Bronchial epithelial cell (primary cell): ENCODE measurements around the gene ETS2. TPM values are rescaled to one million over a fixed set of nuclear protein-coding genes. Genes with fewer than 3 reads are reported as not detected.
"Not testable (repeated sequence)": the region's sequence is repeated elsewhere in the genome, so short reads cannot be mapped to it uniquely, and the experiment has no call there.

Source experiments
- DNase-seq: peaks from one replicate; pipeline ENCODE4 v3.0.0-alpha.2; 2010; ENCODE audit warnings: low read depth
- FAIRE-seq: peaks from 2 replicates; lab custom pipeline; 2011; peaks lifted over from hg19 to GRCh38; lab: Jason Lieb, UNC
- H3K27me3 ChIP-seq: 2 replicates; pipeline ENCODE4 v1.5.1; 2011; ENCODE audit warnings: low read length; ENCODE audit not compliant: control insufficient read depth, insufficient read depth
- H3K36me3 ChIP-seq: 2 replicates; pipeline ENCODE4 v1.5.1; 2011; ENCODE audit warnings: low read length; ENCODE audit not compliant: control insufficient read depth, insufficient read depth
- H3K4me3 ChIP-seq: 2 replicates; pipeline ENCODE4 v1.5.1; 2011; ENCODE audit warnings: mild to moderate bottlenecking, low read depth, low read length, control low read depth
- CTCF ChIP-seq: IDR thresholded peaks from 2 replicates; pipeline ENCODE4 v1.5.1; 2011; ENCODE audit warnings: mild to moderate bottlenecking, moderate library complexity, low read length, control low read depth, inconsistent platforms; ENCODE audit not compliant: insufficient read depth, severe bottlenecking
- total RNA-seq: library from RNA; depleted of rRNA; stranded (reverse); fragments of >200 nt; gene quantifications from 2 replicates; pipeline ENCODE4 v1.2.1, GENCODE V29; 2014

ETS2 gene
- total RNA-seq, 1 donor from 2014 or later, result 144 TPM

DNA sequence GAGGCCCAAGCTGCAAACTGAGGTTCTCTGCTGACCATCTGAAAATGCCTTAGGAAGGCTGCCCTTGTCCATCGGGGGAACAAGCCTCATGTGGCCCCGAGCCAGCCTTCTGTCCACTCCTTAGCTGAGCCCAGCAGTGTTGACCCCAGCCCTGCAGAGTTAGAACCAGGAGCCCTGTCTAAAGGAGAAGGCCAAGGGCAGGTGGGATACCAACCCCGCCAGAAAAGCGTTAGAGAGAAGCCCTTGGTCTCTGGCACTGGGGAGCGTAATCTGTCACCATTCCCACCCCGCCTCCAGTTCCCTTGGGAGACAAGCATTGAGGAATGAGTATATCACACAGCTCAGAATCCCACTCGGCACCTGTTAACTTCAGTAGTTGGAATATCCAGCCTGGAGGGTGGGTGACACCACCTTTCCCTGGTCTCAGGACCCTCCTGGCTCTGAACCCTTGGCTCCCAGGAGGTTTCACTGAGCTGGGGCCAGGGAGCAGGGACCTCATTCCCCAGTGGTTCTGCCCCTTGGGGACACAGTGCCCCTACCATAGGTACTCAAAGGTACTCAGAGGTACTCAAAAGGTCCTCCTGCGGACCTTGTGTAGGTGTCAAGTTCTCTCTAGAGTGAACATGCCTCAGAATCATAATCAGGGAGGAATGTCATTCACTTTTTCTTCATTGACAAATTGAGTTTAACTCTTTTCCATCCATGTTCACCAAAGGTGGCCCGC is 16.4 kb downstream of the ETS2 start:
- Histone ChIP-seq H3K4me3 (no peak overlapping the region), H3K36me3 (peaks cover 46% of the 10 kb centered on the region), H3K27me3 (no peaks in the 10 kb centered on the region)
- no peak for FAIRE-seq
- TF ChIP-seq CTCF, result no peak
- DNase-seq, result no peak

DNA sequence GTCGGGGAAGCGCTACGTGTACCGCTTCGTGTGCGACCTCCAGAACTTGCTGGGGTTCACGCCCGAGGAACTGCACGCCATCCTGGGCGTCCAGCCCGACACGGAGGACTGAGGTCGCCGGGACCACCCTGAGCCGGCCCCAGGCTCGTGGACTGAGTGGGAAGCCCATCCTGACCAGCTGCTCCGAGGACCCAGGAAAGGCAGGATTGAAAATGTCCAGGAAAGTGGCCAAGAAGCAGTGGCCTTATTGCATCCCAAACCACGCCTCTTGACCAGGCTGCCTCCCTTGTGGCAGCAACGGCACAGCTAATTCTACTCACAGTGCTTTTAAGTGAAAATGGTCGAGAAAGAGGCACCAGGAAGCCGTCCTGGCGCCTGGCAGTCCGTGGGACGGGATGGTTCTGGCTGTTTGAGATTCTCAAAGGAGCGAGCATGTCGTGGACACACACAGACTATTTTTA is 17.1 kb downstream of the ETS2 start:
- FAIRE-seq (no peak), DNase-seq (no peak)
- TF ChIP-seq CTCF, result no peak
- H3K27me3 ChIP-seq, result no peaks in the 10 kb centered on the region
- peaks cover 42% of the 10 kb centered on the region for H3K36me3 ChIP-seq
- H3K4me3 ChIP-seq, result no peak overlapping the region

GRCh38 chr21:38823737-38824123 is 18.0 kb downstream of the ETS2 start:
- FAIRE-seq (no peak), DNase-seq (no peak)
- no peak for TF ChIP-seq CTCF
- Histone ChIP-seq H3K27me3 (no peaks in the 10 kb centered on the region), H3K4me3 (no peak overlapping the region), H3K36me3 (peaks cover 34% of the 10 kb centered on the region)

- DNase-seq (no peak), FAIRE-seq (no peak)
- Histone ChIP-seq H3K27me3 (no peaks in the 10 kb centered on the region), H3K4me3 (no peak overlapping the region), H3K36me3 (peaks cover 33% of the 10 kb centered on the region)
- TF ChIP-seq CTCF, result no peak
These were observed 18.5 kb downstream of the ETS2 start for GRCh38 chr21:38824124-38824822.

- no peak for FAIRE-seq
- Histone ChIP-seq H3K27me3 (no peaks in the 10 kb centered on the region), H3K36me3 (peaks cover 25% of the 10 kb centered on the region), H3K4me3 (no peak overlapping the region)
- TF ChIP-seq CTCF, result no peak
- peak; percentile 59 for DNase-seq
These were observed 19.5 kb downstream of the ETS2 start for GRCh38 chr21:38825269-38825668.

DNA sequence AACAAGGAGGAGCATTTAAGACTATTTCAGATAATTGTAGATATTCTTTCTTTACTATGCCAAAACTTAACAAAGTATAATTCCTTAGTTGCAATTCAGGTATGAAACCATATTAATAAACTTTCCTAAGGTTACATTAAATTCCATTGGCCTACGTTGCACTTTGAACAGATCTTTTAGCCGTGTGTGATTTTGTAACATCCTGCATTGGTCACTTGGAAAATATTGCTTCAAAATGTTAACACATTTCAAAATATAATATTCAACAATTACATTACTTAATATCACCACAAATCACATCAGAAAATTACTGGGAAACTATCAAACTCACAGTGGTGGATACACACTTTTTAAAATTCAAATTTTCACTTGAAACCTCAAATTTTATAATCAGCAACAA is 20.2 kb downstream of the ETS2 start:
- FAIRE-seq (no peak), DNase-seq (peak; percentile 60)
- TF ChIP-seq CTCF, result no peak
- H3K4me3 ChIP-seq, result no peak overlapping the region
- H3K27me3 ChIP-seq, result no peaks in the 10 kb centered on the region
- H3K36me3 ChIP-seq, result peaks cover 19% of the 10 kb centered on the region

DNA sequence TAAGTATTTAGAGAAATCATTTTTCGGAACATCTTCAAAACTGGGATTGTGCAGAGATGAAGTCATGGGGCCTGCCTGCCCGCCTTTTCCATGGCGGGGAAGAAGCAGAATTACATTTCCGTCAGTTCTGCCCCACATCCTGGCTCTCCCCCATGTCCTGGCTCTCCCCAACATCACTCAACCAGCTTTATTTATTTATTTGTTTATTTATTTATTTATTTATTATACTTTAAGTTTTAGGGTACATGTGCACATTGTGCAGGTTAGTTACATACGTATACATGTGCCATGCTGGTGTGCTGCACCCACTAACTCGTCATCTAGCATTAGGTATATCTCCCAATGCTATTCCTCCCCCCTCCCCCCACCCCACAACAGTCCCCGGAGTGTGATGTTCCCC is 22.4 kb downstream of the ETS2 start:
- not testable (repeated sequence) for H3K4me3 ChIP-seq, H3K27me3 ChIP-seq, FAIRE-seq, DNase-seq, H3K36me3 ChIP-seq
